MCF 10A (cell line): ENCODE results near the gene CHST11. TPM values are rescaled to one million over a fixed set of nuclear protein-coding genes. Genes with fewer than 3 reads are reported as not detected.

ENCODE experiments used
- BruUV-seq: library from RNA; stranded (reverse); fragments of 400-500 nt; replicated peaks from 2 replicates; lab custom pipeline; 2021; lab: Mats Ljungman, UMichigan
- CTCF ChIA-PET: fragments of 300-600 bp; sonication (Branson Sonifier 250); formaldehyde crosslinking; extraction: SDS; loops from one replicate; lab custom pipeline; 2021; ENCODE audit warnings: antibody characterized with exemption, inconsistent platforms; lab: Yijun Ruan, JAX
- POLR2A ChIA-PET: fragments of 300-600, 350-650 bp; sonication (Branson Sonifier 250); formaldehyde crosslinking; extraction: SDS; loops from one replicate; lab custom pipeline; 2020; ENCODE audit warnings: antibody characterized with exemption, inconsistent platforms; lab: Yijun Ruan, JAX
- DNase-seq: peaks from one replicate; pipeline ENCODE4 v3.0.0-alpha.2; 2018; ENCODE audit not compliant: unreplicated experiment
- H3K27ac Mint-ChIP-seq: one replicate; pipeline ENCODE4 v1.8.0; 2022; ENCODE audit warnings: mild to moderate bottlenecking, low read depth, mixed read lengths; ENCODE audit not compliant: unreplicated experiment
- H3K27me3 Mint-ChIP-seq: one replicate; pipeline ENCODE4 v1.8.0; 2022; ENCODE audit warnings: mixed read lengths; ENCODE audit not compliant: insufficient read depth, unreplicated experiment
- H3K36me3 Mint-ChIP-seq: one replicate; pipeline ENCODE4 v1.8.0; 2022; ENCODE audit warnings: mild to moderate bottlenecking, moderate library complexity, mixed read lengths; ENCODE audit not compliant: insufficient read depth, unreplicated experiment
- H3K4me1 Mint-ChIP-seq: one replicate; pipeline ENCODE4 v1.8.0; 2022; ENCODE audit warnings: mixed read lengths; ENCODE audit not compliant: insufficient read depth, unreplicated experiment
- H3K4me3 Mint-ChIP-seq: one replicate; pipeline ENCODE4 v1.8.0; 2022; ENCODE audit warnings: mild to moderate bottlenecking, moderate library complexity, mixed read lengths; ENCODE audit not compliant: unreplicated experiment
- H3K9me3 Mint-ChIP-seq: one replicate; pipeline ENCODE4 v1.8.0; 2022; ENCODE audit warnings: mixed read lengths; ENCODE audit not compliant: unreplicated experiment
- intact Hi-C: fragments of 100-400 bp; cut with micrococcal nuclease; formaldehyde crosslinking; loops from 2 replicates; pipeline ENCODE4 v1.14.1; 2022
- total RNA-seq: library from RNA; stranded (reverse); gene quantifications from 2 replicates; pipeline ENCODE4 v1.2.3, GENCODE V29; 2022
- TF ChIP-seq, protein P1 (sequence below): fragments of 200-600 bp; IDR thresholded peaks from one replicate; pipeline ENCODE4 v1.8.0; 2022; ENCODE audit warnings: antibody characterized with exemption, mild to moderate bottlenecking; ENCODE audit not compliant: unreplicated experiment

Gene CHST11
- total RNA-seq, 1 experiment from 2014 or later: 5.3 TPM

DNA sequence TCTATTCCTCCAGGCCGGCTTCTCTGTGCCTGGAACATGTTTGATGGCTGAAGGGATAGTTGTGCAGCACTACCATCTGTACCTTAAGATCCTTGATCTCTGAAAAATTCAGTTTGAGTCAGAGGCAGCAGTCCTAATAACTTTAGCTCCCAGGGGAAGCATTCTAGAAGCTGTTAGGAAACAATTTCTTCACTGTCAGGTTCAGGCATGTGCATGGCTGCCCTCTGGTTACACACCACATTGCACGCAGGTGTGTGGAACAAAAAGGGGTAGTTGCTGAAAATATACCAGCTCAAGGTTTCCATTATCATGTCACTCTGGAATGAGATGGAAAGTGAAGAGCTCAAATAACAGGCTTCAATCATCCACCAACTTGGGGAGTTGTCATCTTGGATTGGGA, 80.1 kb downstream of the CHST11 start:
- Mint-ChIP-seq H3K27me3 (no peaks in the 10 kb centered on the region), H3K4me3 (no peak overlapping the region), H3K27ac (no peak overlapping the region), H3K9me3 (no peaks in the 10 kb centered on the region), H3K36me3 (no peaks in the 10 kb centered on the region), H3K4me1 (peaks cover 5% of the 10 kb centered on the region)
- TF ChIP-seq, protein P1, sequence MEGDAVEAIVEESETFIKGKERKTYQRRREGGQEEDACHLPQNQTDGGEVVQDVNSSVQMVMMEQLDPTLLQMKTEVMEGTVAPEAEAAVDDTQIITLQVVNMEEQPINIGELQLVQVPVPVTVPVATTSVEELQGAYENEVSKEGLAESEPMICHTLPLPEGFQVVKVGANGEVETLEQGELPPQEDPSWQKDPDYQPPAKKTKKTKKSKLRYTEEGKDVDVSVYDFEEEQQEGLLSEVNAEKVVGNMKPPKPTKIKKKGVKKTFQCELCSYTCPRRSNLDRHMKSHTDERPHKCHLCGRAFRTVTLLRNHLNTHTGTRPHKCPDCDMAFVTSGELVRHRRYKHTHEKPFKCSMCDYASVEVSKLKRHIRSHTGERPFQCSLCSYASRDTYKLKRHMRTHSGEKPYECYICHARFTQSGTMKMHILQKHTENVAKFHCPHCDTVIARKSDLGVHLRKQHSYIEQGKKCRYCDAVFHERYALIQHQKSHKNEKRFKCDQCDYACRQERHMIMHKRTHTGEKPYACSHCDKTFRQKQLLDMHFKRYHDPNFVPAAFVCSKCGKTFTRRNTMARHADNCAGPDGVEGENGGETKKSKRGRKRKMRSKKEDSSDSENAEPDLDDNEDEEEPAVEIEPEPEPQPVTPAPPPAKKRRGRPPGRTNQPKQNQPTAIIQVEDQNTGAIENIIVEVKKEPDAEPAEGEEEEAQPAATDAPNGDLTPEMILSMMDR: no peak
- intact Hi-C loops: no loop called here
- DNase-seq: no peak
- ChIA-PET CTCF (no interaction called here), POLR2A (no interaction called here)
- BruUV-seq: no TSS peak

DNA sequence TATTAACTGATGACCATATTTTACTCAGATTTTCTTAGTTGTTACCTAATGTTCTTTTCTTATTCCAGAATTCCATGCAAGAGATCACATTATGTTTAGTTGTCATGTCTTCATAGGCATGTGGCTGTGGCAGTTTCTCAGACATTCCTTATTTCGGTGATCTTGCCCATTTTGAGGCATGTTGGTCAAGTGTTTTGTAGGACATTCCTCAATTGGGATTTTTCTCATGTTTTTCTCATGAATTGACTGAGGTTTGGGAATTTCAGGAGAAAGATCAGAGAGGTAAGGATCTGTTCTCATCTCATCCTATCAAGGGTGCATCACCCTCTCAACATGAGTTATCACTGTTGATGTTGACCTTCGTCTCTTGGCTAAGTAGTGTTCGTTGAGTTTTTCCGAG, 81.3 kb downstream of the CHST11 start:
- no TSS peak for BruUV-seq
- no peaks in the 10 kb centered on the region for H3K27me3 Mint-ChIP-seq

DNA sequence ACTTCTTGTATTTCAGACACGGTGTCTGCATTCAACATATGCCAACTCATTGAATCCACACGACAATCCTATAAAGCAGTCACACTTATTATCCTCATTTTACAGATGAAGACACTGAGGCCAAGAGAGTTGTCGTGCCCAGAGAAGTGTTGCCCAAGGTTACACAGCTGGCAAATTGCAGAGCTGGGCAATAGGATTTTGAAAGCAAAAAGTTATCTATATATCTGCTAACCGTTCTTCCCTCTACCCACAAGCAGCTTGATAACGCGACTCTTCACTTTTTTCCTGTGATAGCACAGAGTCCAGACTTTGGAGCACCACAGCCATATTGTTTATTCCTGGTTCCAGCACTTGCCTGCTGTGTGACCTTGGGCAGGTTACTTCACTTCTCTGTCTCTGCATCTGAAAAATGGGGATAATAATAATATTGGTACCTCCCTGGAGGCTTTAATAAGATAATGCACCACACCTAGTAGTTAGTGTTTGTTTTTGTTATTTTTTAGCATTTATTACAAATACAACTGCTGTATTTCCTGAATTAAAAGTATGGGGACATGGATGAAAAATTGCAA, 82.2 kb downstream of the CHST11 start:
- TF ChIP-seq, protein P1: no peak
- intact Hi-C loops: no loop called here
- H3K4me1 Mint-ChIP-seq: peaks cover 5% of the 10 kb centered on the region
- CTCF ChIA-PET: no interaction called here
- H3K27ac Mint-ChIP-seq: no peak overlapping the region
- POLR2A ChIA-PET: no interaction called here
- H3K9me3 Mint-ChIP-seq: no peaks in the 10 kb centered on the region
- no peak for DNase-seq
- H3K27me3 Mint-ChIP-seq: no peaks in the 10 kb centered on the region
- no TSS peak for BruUV-seq
- no peak overlapping the region for H3K4me3 Mint-ChIP-seq
- H3K36me3 Mint-ChIP-seq: no peaks in the 10 kb centered on the region

More for the DNA sequence above, 81.3 kb downstream of the CHST11 start:
- Mint-ChIP-seq H3K9me3 (no peaks in the 10 kb centered on the region), H3K4me3 (no peak overlapping the region), H3K27ac (no peak overlapping the region), H3K36me3 (no peaks in the 10 kb centered on the region), H3K4me1 (peaks cover 5% of the 10 kb centered on the region)
- CTCF ChIA-PET: no interaction called here
- TF ChIP-seq, protein P1: no peak
- intact Hi-C loops: no loop called here
- POLR2A ChIA-PET: no interaction called here
- no peak for DNase-seq

DNA sequence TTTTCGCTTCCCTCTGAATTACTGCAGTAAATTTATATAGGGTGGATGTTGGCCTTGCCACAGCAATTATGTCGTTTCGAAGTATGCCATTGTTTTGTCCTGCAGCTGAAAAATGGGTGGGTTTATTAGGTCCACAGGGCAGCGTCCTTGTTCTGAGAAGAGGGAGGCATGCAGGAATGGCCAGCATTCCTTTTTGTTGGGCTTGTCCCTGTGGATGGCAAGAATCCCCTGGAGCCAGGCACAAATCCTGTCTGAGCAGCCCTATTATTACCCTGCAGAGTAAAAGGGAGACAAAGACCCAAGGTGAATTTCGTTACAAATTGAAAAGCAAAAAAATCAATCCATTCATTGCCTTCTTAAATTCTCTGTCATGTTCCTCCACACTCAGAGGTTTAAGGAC, 88.1 kb downstream of the CHST11 start:
- Mint-ChIP-seq H3K4me1 (no peaks in the 10 kb centered on the region), H3K9me3 (no peaks in the 10 kb centered on the region), H3K36me3 (no peaks in the 10 kb centered on the region), H3K27ac (no peak overlapping the region), H3K4me3 (no peak overlapping the region), H3K27me3 (no peaks in the 10 kb centered on the region)
- CTCF ChIA-PET: no interaction called here
- intact Hi-C loops: no loop called here
- POLR2A ChIA-PET: no interaction called here
- TF ChIP-seq, protein P1: no peak
- no peak for DNase-seq
- no TSS peak for BruUV-seq
